ENCODE measurements around the gene TMEM192. TPM values are rescaled to one million over a fixed set of nuclear protein-coding genes. Genes with fewer than 3 reads are reported as not detected.

Gene TMEM192
- total and polyA plus RNA-seq, 2 of the 8 experiments (the other 6 are each of a cell fraction or from before 2014, with no cell fraction given) = 7.3 to 10.9 TPM

GRCh38 chr4:165124488-165124887 is 11.8 kb upstream of the TMEM192 start:
- WGBS, 2 experiments (ENCODE audit: extremely low coverage in 1 of 2, insufficient coverage in 1 of 2, insufficient read length in 1 of 2, insufficient replicate concordance in 2 of 2, low coverage in 1 of 2, low lambda C conversion rate in 2 of 2, missing lambda C conversion rate in 1 of 2) = 90% methylated on average over 5 of the region's 5 CpGs; no CpG with 5 or more reads in 1 of the 2 experiments
- Histone ChIP-seq H2BK20ac (ENCODE audit: low read length) (no peak overlapping the region), H3K27ac (ENCODE audit: low read depth, low read length) (no peak overlapping the region), H2AFZ (ENCODE audit: low read length) (peak overlapping the region; percentile 70; the same call in 1 of the 2 replicates), H3K56ac (replicated peaks; ENCODE audit: insufficient read length, low read depth, low read length) (no peak overlapping the region), H3K18ac (ENCODE audit: extremely low read depth, low read length) (no peak overlapping the region), H2AK5ac (ENCODE audit: low read depth, low read length) (no peak overlapping the region), H3K4me2 (ENCODE audit: insufficient read depth in 1 of 2, low read depth in 2 of 2, low read length in 2 of 2) (no peak overlapping the region), H2BK15ac (ENCODE audit: low read length) (no peak overlapping the region), H4K91ac (replicated peaks; ENCODE audit: insufficient read length, low read length) (no peak overlapping the region), H3K23ac (ENCODE audit: insufficient read length) (no peak overlapping the region), H3K4ac (replicated peaks; ENCODE audit: insufficient read length, low read depth, low read length) (no peak overlapping the region), H3K9me3 (ENCODE audit: insufficient read depth in 2 of 2, low read depth in 1 of 2, low read length in 1 of 2) (no peaks in the 10 kb centered on the region; a peak in 1 of 4 replicates), H2BK12ac (ENCODE audit: low read depth, low read length) (no peak overlapping the region), H2BK120ac (replicated peaks; ENCODE audit: low read depth, low read length) (no peak overlapping the region), H3K36me3 (ENCODE audit: control insufficient read depth in 2 of 4, insufficient read depth in 4 of 4, low read length in 3 of 4) (no peaks in the 10 kb centered on the region), H4K20me1 (replicated peaks in 1 of 2; ENCODE audit: control insufficient read depth in 1 of 2, insufficient read depth in 2 of 2, low read length in 2 of 2) (no peaks in the 10 kb centered on the region), H3K14ac (ENCODE audit: insufficient read length) (no peak overlapping the region), H4K8ac (ENCODE audit: extremely low read depth, insufficient read depth, low read length) (no peak overlapping the region), H3K4me3 (ENCODE audit: extremely low read depth in 1 of 4, insufficient read depth in 2 of 4, low read depth in 3 of 4, low read length in 4 of 4) (no peak overlapping the region), H3K79me2 (ENCODE audit: control insufficient read depth in 1 of 2, insufficient read depth in 2 of 2, low read length in 2 of 2) (no peaks in the 10 kb centered on the region), H2BK5ac (ENCODE audit: low read depth, low read length) (no peak overlapping the region), H3K9ac (replicated peaks in 1 of 4; ENCODE audit: extremely low read depth in 1 of 4, low read depth in 3 of 4, low read length in 3 of 4) (no peak overlapping the region), H3K4me1 (replicated peaks in 1 of 4; ENCODE audit: control insufficient read depth in 3 of 4, insufficient read depth in 4 of 4, low read length in 3 of 4) (no peaks in the 10 kb centered on the region), H4K5ac (ENCODE audit: insufficient read length, low read depth, low read length) (no peak overlapping the region), H3K79me1 (ENCODE audit: low read depth, low read length) (no peaks in the 10 kb centered on the region), H3K27me3 (replicated peaks in 1 of 4; ENCODE audit: control insufficient read depth in 3 of 4, extremely low read depth in 1 of 4, insufficient read depth in 3 of 4, low read length in 3 of 4) (no peaks in the 10 kb centered on the region), H3K23me2 (ENCODE audit: low read depth, low read length) (no peaks in the 10 kb centered on the region)
- FAIRE-seq (no peak), DNase-seq (ENCODE audit: low read depth in 1 of 2, low spot score in 2 of 2) (no peak)
- POLR2A ChIA-PET (ENCODE audit: partially characterized antibody) = no interaction called here
- CTCF ChIA-PET (ENCODE audit: partially characterized antibody) = interaction anchor here (0.6 to 10.6 kb wide), 4 partner anchors 10 to 424 kb away, joined by 3 to 235 read pairs (median 8); partner anchors contain the start of gene TMEM192
- TF ChIP-seq KDM1A (IDR thresholded peaks at IDR 0.05; ENCODE audit: borderline replicate concordance, low read length) = no peak
- no peak for TF ChIP-seq CHD2 (IDR thresholded peaks at IDR 0.05; ENCODE audit: low read length)
- no peak for TF ChIP-seq HDAC6 (IDR thresholded peaks at IDR 0.05; ENCODE audit: low read depth, low read length)
- TF ChIP-seq RXRA (IDR thresholded peaks at IDR 0.05; ENCODE audit: insufficient read depth, low read depth, low read length) = no peak
- no peak for TF ChIP-seq KDM5A (IDR thresholded peaks at IDR 0.05; ENCODE audit: low read length)
- TF ChIP-seq JUND (IDR thresholded peaks at IDR 0.05; ENCODE audit: low read length) = no peak
- TF ChIP-seq CBX5 (IDR thresholded peaks at IDR 0.05; ENCODE audit: low read depth, low read length) = no peak
- no peak for TF ChIP-seq SRF (IDR thresholded peaks at IDR 0.05; ENCODE audit: low read depth, low read length)
- no peak for TF ChIP-seq YY1 (IDR thresholded peaks at IDR 0.05; ENCODE audit: low read depth, low read length)
- no peak for TF ChIP-seq BACH1 (IDR thresholded peaks at IDR 0.05; ENCODE audit: low read length)
- no peak for TF ChIP-seq PHF8 (conservative IDR thresholded peaks at IDR 0.05; ENCODE audit: low read depth, low read length)
- TF ChIP-seq CTCF (IDR thresholded peaks at IDR 0.05; ENCODE audit: control extremely low read depth in 1 of 3, insufficient read depth in 1 of 3, low read depth in 1 of 3, low read length in 3 of 3) = no peak
- TF ChIP-seq CHD1 (IDR thresholded peaks at IDR 0.05; ENCODE audit: low read depth, low read length) = no peak

Data from H1 (cell line).